Brain pericyte (primary cell): ENCODE data around the gene ASXL2.
"Not testable (repeated sequence)": the region's sequence is repeated elsewhere in the genome, so short reads cannot be mapped to it uniquely, and the experiment has no call there.

Experiments
- DNase-seq: peaks from one replicate; pipeline ENCODE4 v3.0.0-alpha.2; 2012; ENCODE audit warnings: low read depth, low spot score

The ASXL2 gene

DNA sequence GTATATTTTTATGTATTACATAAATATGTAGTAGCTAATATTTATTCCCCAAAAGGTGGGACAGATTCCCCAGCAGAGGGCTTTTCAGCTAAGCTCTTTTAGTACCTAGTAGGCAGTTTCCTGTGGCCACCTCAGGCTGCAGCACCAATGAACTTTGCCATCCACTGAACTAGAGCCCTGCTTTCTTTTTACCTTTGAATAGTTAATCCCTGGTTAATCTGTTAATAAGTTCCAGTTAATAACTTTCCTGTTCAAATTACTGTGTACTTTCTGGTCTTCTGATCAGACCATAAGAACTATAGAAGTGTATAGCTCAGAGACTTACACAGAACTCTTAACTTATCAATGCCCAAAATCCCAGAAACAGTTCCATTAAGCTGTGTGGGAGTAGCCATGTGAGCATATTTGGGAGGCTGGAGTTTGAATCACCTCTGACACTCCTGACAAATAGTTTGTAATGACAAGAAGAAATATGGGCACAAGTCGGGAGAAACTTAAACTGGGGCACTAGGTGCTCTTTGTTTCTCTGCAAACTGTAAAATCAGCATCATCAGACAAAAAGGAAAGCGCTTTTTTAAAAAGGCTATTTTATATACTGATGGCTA, 40.0 kb downstream of the ASXL2 start:
- DNase-seq = no peak

DNA sequence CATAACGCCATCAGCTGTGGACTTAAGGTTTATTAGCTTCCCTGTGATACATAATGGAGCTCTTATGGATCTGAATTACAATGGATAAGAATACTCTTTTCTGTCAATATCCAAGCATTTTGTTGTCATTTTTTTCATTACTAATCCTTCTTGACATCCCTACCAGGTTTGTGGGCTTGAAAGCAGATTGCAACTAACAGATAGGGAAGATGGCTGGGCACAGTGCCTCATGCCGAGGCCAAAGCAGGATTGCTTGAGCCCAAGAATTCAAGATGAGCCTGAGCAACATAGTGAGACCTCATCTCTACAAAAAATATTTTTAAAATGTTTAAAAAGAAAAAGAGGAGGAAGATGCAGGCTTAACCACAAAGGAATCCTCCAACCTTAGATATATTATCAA, 42.4 kb downstream of the ASXL2 start:
- no peak for DNase-seq

DNA sequence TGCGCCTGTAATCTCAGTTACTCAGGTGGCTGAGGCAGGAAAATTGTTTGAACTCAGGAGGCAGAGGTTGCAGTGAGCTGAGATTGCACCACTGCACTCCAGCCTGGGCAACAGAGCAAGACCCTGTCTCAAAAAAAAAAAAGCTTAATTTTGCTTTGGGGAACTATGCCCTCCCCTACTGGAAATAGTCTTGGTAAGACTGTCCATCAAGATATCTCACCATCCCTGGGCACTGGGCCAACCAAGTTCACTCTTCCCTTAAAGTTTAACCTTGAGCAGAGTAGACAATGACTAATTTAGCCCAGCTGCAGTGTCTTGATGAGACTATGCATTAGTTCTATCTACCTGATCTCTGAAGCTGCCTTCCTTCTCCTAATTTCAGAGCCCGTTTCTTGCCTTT, 44.7 kb downstream of the ASXL2 start:
- DNase-seq = no peak

DNA sequence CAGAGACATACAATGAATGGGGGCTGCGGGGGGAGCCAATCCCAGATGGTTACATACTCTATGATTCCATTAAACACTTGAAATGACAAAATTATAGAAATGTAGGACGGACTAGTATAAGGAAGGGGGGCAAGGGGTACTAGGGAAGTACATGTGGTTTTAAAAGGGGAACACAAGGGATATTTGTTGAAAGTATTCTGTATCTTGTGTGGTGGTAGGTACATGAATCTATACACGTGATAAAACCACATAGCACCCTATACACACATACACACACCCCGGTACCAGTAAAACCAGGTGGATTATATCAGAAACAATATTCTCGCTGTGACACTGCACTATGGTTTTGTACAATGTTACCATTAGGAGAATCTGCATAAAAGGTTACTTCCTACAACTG, 45.4 kb downstream of the ASXL2 start:
- DNase-seq = no peak

DNA sequence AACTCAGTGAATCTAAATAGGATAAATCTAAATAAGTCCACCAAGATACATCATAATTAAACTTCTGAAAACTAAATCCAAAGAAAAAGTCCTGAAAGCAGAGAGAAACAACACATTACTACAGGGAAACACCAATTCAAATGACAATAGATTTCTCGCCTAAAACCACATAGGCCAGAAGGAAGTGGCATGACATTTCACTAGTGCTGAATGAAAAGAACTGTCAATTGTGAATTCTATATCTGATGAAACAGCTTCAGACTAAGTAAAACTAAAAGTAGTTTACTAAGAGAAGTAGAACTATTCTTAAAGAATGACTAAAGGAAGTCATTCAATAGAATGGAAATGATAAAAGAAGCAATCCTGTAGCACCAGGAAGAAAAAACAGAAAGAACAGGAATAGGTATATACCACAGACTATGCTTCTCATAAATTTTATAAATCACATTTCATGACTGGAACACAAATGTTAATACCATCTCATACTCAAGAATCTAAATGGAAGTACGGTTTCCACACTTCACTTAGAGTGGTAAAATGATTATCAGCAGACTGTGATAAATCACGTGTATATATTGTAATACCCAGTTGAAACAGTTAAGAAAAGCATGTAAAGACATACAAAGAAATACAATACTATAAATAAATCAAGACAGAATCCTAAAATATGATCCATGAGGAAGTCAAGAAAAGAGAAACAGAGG, 46.4 kb downstream of the ASXL2 start:
- no peak for DNase-seq

DNA sequence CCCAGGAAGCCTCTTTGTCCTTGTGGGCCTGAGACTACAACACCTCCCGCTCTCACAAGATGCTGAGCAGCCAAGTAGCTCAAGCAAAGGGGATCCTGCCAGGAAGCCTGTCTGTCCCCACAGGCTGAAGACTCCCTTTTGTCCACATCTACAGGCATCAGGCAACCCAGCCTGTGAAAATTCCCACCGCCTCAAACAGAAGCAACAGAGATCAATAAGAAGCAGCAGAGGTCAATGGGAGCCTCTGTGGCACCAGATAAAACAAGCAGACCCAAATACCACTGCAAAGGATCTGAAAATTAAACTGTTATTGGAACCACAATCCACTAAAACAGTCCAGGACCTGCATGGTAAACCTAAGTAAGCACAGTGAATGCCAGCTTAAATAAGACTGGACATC, 48.5 kb downstream of the ASXL2 start:
- no peak for DNase-seq

DNA sequence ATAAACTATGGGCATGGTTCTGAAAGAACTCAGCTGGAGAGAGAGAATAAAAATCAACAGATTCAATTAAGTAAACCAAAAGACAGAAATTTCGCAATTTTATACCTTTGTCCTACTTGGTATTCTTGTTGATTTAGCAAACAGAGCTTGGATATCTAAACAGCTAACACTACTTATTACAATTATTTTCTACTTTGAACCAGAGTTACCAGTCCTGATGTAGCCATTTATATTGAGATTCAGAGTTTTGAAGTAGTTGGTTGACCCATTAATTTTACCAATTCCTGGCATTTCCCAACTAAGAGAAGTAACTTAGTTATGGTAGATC, 48.9 kb downstream of the ASXL2 start:
- no peak for DNase-seq

DNA sequence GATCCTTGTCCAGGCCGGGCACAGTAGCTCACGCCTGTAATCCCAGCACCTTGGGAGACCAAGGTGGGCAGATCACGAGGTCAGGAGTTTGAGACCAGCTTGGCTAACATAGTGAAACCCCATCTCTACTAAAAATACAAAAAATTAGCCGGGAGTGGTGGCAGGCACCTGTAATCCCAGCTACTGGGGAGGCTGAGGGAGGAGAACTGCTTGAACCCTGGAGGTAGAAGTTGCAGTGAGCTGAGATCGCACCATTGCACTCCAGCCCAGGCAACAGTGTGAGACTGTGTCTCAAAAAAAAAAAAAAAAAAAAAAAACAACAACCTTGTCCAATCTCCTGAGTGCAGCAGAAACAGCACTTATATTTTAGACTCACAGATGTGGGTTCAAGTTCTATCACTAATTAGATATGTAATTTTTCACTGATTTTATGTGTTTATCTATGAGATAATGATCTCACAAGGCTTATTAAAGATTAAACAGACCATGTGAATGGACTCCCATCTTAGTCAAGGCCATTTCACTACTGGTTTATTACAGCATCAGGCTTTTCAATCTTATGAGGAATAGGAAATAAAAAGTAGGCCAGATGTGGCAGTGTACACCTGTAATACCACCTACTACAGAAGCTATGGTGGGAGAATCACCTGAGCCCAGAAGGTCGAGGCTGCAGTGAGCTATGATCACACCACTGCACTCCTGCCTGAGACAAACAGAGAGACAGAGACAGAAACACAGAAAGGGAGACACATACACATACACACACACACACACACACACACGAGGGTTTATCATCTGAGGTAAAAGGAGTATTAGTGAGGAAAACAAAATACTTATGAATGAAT, 49.5 kb downstream of the ASXL2 start:
- not testable (repeated sequence) for DNase-seq

DNA sequence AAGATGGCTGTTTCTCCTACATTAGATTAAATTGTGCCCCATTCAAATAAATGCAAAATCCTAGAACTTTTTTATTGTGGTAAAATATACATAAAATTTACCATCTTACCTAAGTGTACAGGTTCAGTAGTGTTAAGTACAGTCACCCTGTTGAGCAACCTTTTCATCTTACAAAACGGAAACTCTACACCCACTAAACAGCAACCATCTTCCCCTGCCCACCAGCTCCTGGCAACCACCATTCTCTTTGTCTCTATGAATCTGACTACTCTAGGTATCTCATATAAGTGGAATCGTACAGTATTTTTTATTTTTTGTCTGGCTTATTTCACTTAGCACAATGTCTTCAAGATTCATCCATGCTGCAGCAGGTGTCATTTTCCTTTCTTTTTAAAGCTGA, 53.0 kb downstream of the ASXL2 start:
- DNase-seq = no peak

DNA sequence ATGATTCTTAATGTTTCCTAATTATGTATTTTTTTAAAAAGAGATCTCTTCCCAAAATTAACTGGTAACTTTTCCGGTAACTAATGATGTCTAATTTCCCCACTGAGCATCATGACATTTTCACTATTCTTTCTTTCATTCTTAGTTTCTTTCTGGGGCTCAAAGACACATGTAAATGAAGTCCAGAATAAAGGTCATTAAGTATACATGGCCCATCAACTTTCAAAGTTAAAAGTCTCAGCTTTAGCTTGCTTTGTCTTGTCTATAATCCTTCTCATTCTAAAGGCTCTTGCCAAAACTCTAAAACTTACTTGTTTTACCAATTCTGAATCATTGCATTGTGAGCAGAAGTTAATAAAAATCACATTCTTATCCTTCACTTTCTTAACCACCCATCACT, 53.6 kb downstream of the ASXL2 start:
- DNase-seq = no peak

DNA sequence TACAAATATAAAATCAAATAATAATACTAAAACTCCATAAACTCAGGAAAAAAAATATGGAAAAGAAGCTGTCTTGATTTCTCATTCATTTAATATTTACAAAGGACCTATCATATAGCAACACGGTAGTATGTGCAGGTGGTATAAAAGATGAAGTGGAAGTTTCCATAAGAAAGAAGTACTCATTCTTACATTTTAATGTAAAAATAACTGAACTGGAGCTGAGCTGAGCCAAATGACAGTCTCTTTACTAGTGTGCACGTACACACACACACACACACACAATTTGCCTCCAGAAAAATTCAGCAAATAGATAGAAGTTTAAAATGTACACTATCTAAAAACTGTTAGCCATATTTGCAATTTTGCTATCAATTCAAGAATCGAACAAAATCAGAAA, 54.1 kb downstream of the ASXL2 start:
- DNase-seq = no peak

DNA sequence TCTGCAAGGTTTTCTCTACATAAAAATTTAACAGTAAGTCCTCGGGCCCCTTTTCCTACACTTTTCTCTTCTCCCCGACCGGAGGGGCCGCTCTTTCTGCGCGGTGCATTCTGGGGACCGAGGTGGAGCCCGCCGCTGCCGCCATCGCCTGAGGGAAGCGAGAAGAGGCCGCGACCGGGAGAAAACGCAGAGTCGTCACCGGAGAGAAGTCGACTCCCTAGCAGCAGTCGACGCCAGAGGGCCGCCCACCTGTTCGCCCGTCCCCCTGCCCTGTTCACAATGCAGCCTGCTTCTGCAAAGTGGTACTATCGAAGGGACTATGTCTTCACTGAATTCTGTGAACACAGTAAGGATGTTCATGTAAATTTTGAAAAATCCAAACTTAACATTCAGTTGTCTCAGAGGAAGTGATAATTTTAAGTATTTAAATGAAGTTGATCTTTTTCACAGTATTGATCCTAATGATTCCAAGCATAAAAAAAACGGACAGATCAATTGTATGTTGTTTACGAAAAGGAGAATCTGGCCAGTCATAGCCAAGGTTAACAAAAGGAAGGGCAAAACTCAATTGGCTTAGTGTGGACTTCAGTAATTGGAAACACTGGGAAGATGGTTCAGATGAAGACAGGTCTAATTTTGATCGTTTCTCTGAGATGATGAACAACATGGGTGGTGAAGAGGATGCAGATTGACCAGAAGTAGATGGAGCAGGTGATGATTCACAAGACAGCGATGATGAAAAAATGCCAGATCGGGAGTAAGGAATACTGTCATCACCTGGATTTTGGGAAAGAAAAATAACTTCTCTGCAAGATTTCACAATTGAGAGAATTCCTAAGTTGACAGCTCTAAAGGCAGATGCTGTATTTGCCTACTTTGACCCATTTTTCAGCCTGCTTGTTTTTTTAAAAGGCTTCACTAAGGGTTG, 55.8 kb downstream of the ASXL2 start:
- DNase-seq = no peak

DNA sequence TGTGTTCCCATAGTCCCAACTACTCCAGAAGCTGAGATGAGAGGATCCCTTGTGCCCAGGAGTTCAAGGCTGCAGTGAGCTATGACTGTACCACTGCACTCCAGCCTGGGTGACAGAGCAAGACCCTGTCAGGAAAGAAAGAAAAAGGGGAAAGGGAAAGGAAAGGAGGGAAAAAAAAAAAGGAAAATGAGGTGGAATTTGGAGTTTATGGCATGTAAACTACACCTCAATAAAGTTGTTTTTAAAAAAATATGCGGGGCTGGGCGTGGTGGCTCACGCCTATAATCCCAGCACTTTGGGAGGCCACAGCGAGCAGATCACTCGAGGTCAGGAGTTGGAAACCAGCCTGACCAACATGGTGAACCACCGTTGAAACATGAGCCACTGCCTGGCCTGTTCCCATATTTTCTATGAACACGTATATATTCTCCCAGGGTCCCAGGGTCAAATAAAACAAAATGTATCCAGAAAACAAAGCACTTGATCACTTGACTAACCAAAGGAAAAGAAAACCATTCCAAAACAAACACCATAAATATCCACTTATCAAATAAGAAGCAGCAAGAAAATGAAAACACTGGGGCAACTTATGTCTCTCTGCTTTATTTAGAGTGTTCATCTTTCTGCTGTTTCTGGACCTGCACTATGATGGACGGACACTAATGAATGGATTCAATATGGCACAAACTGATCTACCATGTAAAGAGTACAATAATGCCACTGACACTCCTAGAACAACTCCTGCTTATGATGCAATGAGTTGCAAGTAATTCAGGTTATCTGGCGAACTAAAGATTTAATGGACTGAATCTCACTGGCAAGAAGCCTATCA, 56.8 kb downstream of the ASXL2 start:
- DNase-seq = peak; percentile 68

DNA sequence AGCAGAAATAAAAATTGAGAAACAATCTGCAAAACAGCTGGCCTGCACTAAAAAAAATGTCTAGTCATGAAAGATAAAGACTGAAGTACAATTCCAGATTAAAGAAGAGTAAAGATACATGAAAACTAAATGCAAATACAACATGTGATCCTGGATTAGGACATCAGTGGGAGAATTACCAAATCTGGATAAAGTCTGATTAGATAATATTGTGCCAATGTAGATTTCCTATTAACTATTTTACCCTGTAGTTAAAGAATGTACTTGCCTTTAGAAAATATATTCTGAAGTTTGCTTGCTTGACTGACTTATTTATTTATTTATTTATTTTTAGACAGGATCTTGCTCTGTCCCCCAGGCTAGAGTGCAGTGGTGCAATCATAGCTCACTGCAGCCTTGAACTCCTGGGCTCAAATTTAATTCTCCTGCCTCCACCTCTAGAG, 58.7 kb downstream of the ASXL2 start:
- no peak for DNase-seq

DNA sequence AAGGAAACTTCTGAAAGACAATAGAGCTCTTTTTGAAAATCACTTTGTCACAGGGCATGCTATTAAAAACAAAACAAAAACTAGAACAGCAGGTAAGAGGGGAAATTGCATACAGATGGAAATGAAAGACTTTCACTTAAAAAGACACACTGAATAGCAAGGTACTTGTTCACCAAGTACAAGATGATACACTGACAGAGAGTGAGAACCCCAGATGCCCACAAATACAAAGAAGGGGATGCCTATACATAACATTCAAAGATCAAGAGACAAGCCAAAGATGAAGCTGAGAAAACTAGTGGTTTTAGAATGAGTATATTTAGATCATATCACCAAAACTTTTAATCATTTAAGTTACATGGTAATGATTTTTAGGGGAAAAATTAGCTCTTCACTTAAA, 60.7 kb downstream of the ASXL2 start:
- DNase-seq = no peak

DNA sequence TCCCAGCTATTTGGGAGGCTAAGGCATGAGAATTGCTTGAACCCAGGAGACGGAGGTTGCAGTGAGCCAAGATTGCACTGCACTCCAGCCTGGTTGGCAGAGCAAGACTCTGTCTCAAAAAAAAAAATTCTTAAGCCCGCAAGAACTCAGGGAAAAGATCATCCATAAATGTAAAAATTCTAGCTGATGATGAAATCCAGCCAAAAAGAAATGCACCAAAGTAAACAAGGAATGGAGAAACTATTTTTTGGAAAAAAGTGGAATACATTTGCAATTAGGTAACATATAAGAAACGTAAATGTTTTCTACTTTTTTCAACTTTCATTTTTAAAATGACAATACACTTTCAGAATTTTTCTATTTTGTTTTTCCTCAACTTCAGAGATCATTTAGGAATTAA, 61.3 kb downstream of the ASXL2 start:
- no peak for DNase-seq

DNA sequence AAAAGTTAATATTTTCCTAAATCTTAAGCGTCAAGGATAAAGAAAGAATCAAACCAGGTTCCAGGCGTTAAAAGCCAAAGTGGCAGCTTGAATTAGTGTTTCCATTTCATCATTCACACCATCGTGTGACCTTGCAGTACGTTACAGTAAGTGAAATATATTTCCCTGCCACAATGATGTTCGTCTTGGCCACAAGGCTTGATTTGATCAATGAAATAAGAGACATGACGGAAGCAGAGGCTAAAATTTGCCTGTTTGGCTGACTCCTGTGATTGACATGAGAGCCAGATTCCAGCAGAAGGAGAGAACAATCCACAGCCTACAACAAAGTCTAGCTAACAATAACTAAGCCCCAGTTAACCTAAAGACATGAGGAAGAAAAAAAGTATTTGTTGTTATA, 62.0 kb downstream of the ASXL2 start:
- no peak for DNase-seq

DNA sequence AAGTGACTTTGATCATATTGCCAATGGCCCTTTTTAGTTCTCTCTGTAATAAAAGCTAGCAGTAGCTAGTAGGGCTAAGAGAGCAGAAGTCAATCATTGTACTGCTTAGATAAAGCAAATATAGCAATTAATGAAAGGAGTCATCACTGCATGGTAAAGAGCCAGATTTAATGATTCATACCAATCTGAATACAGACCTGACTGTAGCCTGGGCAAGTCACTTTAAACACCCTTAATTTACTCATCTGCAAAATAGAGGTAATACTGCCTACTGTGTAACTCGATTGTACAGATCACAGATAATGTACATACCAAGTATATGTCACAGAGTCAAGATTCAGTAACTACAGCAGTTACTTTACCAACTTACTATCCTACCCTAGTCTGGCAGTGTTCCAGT, 63.6 kb downstream of the ASXL2 start:
- no peak for DNase-seq

DNA sequence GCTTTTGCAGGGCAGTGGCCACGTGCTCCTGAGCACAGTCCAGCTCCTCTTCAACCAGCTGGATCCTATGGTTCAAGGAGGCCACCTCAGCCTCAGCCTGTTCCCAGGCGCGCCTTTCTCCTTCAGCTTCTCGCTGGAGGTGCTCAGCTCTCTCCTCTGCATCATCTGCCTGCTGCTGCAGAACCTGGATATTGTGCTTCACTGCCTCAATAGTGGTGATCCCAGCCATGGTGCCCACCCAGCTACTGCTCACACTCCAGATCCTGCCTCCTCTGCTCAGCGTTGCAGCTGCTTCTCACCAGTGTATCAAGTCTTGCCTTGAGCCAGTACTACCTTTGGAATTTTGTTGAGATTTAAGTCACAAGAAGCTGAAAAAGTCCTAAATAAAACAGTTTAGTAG, 67.9 kb downstream of the ASXL2 start:
- no peak for DNase-seq

DNA sequence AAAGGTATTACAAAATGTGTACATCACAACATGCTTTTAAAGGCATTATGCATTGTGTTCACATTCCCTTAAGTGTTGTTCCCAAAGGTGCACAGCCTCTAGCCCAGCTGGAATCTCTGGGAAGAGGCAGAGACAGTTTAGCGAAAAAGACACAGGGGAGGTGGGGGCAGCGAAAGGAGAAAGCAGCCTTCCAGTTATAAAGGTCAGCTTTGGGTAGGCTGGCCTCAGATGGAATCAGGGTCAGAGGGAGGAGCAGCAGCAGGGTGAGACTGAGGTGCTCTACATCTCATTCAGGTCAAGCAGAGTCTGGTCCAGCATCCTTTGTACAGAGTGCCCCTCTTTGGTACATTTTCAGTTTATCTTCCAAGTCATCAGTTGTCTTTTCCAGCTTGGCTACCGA, 68.6 kb downstream of the ASXL2 start:
- DNase-seq = no peak

DNA sequence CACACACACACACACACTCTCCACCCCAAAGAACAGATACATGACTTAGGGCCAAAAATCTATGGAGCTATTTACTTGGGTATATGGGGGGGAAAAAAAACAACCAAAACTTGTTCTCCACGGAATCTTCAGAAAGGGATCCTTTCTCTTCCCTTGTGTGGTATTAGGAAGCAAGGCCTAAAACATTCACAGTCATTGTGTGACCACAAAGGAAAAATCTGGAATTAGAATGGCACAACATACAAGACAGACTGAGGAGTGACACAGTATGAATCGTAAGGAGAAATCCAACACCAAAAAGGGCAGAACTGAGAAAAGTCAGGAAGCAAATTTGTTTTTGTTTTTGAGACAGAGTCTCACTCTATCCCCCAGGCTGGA, 70.3 kb downstream of the ASXL2 start:
- no peak for DNase-seq
